Umbilical cord (tissue), 2 donors: Measurements from ENCODE around the gene ATP8B4. TPM values are rescaled to one million over a fixed set of nuclear protein-coding genes. Genes with fewer than 3 reads are reported as not detected.
A peak's percentile ranks its signal among the peaks of the same experiment; 100 is the strongest.
"Not testable (repeated sequence)": the region's sequence is repeated elsewhere in the genome, so short reads cannot be mapped to it uniquely, and the experiment has no call there.

Experiments used
- DNase-seq: peaks from one replicate; pipeline ENCODE4 v3.0.0-alpha.2; 2015; ENCODE audit warnings: low spot score
- total RNA-seq: library from RNA; depleted of rRNA; stranded (reverse); fragments of >200 nt; gene quantifications from one replicate; pipeline ENCODE4 v1.2.3, GENCODE V29; 2014; ENCODE audit warnings: low replicate concordance; ENCODE audit not compliant: insufficient read depth

The ATP8B4 gene
- total RNA-seq, 1 donor from 2014 or later = 39.5 TPM

DNA sequence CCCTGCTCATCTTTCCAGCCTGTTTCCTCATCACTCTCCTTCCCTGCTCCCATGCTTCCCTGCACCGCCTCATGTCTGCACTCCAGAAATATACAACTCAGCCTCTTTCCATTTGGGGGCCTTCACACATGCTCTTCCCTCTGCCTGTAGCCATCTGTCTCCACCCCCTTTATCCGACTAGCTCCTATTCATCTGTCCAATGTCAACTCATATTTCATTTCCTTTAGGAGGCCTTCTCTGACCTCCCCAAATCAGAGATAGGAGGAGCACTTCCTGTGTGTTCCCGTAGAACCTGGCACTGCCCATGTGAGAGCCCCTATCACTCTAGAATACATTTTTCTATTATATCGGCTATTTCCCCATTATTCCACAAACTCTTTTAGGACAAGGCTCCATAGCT is 10.6 kb downstream of the ATP8B4 start:
- no peak for DNase-seq

DNA sequence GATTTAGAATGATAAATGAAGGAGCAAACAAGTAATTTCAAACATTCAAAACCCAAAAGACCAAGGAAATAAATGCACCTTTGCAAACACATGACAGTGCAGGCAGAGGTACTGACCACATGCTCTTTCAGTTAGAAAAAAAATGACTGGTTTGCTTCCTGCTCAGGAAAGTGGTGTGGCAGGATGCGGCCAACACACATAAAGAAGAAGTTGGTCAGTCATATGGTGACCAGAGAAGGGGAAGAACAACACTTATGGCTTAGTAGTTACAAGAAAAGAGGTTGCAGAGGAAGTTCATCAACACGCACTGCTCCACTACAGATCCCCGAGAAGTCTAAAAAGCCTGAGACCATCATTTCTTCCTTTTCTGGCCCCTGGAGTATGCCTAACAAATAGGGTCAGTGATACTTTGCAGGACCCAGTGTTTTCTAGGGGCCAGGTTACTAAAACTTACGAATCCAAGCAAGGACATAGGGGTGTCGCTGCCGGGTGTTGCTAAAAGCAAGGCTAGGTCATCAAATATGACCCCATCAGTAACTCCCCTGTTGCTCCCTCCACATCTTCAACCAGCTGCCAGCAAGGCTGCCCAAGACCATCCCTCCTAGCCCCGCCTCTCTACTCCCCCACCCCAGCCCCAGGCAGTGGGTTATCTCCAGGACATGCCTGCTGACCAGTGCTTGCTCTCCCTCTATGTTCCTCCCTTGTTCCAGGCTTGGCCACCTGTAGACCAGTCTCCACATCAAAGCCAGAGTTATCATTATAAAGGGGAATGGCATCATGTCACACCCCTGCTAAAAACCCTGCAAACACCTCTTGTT is 11.2 kb downstream of the ATP8B4 start:
- peak; percentile 55 for DNase-seq

DNA sequence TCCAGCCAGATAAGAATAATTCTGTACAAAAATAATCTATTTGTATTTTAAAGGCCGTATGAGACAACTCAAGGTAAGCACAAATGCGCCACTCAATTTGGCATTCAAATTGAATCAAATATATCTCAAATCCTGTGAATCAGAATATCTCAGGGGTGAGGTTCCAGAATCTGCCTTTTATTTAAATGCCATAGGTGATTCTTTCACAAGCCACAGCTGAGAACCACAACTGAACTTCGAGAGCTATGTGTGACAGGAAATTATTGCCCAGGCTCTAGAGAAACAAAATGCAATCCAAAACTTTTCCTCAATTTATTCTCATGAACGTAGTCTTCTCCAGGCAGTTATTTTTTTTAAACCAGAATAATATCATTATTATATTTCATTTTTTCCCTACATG is 11.9 kb downstream of the ATP8B4 start:
- DNase-seq = no peak

DNA sequence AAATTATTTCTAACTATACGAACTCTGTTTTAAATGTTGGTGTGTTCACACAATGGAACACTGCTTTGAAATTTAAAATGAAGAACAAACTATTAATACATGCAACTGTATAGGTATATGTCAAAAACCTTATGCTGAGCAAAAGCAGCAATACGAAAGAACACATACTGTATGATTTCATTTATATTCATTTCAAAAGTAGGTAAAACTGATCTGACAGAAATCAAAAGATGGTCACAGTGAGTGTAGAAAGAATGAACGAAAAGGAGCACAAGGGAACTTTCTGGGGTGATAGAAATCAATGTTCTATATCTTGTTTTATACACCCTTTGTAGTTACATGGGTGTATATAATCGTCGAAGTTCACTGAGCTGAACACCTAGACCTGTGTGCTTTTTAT is 12.6 kb downstream of the ATP8B4 start:
- DNase-seq = no peak

DNA sequence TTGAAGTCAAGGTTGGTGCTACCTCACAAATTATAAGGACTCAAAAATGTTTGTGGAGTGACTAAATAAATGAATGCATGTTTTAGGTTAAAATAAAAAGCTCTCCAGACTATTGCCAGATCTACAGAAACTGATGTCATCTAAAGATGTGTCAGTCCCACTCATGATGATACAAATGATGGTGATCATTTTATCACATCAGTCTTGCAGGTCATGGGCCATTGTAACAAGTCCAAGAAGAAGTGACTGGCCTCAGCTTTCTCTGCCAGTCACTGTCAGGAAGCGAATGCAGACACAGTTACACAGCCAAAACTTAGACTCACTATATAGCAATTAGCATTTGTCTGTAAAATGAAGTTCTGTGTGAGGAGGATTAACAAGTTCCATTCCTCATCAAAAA is 18.5 kb downstream of the ATP8B4 start:
- DNase-seq = no peak

DNA sequence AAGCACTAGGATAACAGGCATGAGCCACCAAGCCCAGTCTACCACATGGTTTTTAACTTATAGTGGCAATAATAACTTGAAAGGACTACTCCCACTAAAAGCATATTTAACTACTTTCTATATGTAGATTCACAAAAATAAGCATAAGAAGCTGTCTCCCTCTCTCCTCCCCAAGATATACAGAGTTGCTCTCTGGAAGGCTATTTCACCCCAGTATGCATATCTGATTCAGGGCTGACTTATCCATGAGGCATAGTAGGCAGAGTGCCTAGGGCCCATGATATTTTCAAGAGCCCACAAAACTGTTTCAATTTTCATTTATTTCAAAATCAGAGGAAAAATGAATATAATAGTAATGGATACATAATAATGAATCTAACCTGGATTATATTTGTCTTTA is 20.5 kb downstream of the ATP8B4 start:
- no peak for DNase-seq

DNA sequence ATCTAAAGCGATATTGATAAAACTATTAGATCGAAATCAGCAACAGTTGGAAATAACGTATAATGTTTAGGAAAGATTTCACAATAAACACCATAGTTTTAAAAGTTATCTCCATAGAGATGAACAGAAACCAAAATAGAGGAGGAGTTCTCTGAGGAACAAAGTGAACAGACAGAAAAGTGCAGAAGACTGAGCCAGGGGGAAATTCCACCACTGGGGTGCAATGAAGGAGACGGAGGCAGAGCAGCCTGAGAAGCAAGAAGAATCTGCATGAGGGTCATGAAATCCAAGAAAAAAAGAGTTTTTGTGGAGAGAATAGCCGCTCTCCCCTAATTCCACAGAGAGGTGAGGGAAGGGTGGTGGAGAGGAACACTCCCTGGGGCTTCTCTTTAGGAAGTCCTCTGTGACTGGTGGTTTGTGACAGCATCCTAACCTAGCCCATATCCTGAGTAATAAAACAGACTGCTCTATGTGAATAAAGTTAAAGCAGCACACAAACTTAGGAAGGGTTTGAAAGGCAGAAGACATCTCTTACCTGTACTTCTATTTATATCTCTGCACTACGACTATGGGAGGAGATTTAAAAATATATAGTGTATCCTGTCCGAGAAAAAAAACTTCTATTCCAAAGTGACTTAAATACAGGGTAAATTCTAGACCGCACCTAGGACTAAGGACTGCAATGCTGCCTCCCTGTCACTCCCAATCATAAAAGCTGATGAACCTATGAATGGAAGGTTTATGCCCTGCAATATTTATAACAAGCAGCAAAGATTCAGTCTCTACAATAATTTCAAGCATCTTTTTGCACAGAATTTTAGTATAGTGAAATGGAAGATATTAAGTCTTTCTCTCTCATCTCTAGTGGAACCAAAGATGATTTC is 22.9 kb downstream of the ATP8B4 start:
- no peak for DNase-seq

DNA sequence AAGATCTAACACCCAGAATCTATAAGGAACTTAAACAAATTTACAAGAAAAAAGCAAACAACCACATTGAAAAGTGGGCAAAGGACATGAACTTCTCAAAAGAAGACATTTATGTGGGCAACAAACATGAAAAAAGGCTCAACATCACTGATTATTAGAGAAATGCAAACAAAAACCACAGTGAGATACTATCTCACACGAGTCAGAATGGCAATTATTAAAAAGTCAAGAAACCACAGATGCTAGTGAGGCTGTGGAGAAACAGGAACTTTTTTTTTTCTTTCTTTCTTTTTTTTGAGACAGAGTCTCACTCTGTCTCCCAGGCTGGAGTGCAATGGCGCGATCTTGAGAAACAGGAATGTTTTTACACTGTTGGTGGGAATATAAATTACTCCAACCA is 29.6 kb downstream of the ATP8B4 start:
- DNase-seq = not testable (repeated sequence)

DNA sequence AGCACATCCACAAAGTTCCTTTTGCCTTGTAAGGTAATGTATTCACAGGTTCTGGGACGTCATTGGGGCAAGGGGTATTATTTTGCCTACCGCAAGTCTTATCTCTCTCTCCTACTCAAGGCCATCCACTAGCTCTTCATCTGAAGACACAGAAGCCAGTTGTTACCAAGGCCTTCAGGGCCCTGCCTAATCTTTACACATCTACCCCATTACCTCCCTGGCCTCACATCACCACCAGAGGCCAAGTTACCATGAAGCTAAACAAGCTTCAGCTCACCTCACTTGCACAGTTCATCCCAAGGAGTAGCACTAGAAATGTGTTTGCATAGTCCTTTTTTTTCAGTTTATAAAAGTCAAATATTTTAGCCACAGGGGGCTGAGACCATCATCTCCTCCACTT is 34.1 kb downstream of the ATP8B4 start:
- no peak for DNase-seq

DNA sequence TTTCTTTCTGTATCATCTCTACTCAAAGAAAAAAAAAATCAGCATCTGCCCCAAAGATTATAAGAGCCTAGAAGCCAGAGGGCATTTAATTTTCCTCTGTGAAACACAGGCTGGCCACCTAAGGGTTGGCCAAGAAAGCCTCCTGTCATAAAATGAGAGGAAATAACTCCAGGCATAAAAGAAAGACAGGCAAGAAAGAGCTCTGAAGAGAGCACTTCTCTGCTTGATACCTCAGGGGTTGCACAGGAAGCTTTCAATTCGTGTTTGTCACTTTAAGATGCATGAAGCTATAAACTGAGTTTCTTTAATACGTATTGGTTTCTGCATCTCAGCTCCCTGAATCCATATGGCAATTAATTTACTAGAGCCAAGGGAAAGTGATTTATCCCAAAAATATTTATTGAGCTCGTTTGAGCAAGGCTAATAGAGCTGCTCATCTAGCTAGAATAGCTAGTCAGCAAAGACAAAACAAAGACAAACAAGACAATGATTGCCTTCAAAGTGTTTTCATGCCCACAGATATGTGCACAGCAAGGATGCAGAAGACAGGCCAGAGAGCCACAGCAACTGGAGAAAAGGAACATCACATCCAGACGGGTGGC is 35.5 kb downstream of the ATP8B4 start:
- no peak for DNase-seq

DNA sequence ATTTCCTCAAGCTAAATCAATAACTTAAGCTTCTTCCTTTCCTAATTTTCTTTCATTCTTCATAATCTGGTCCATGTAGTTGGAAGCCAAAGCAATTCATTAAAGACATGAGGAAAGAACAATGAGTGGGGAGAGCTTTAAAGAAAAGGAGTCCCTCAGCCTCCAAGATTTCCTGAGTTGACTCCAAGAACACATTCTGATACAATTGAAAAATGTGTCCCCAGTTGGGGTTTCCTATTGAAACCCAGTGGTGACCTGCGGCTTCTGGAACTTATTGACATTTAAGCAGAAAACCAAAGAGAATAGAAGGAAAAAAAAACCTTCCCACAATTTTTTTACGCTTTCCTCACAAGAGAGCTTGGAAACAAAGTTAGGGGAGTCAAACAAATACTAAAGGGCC is 37.0 kb downstream of the ATP8B4 start:
- DNase-seq = no peak

DNA sequence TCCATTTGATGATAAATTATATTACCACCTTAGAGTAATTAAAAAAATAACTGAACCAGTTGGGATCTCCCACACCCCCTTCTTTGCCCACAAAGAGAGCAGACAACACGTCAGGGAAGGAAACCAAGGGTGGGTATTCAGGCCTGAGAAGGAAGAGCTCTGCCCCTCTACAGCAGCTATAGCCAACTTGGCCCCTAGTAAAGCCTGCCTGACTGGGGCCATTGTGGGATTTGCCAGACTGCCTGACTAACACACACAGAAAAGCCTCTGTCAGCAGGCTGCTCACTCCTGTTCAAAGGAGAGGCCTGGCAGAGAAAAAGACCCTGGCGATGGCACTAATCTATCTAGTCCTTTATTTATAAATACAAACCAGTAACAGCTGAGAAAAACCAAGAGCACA is 41.4 kb downstream of the ATP8B4 start:
- DNase-seq = peak; percentile 49

DNA sequence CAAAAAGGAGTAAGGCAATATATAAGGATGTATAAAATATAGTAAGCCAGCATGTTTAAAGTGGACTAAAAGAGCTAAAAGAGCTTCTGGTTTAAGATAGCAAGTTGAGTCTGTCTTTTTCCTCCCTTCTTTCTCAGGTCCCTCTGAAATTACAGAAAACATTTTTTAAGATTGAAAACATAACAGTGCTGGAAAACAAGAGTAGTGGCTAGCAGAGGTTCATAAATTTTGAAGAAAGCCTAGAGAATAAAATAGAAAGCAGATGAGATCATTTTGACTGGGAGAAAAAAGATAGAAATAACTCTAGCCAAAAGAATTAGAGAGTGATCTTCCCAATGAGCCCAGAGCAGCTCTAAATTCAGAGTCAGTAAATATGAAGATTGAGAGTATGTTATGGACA is 41.9 kb downstream of the ATP8B4 start:
- DNase-seq = peak; percentile 63

DNA sequence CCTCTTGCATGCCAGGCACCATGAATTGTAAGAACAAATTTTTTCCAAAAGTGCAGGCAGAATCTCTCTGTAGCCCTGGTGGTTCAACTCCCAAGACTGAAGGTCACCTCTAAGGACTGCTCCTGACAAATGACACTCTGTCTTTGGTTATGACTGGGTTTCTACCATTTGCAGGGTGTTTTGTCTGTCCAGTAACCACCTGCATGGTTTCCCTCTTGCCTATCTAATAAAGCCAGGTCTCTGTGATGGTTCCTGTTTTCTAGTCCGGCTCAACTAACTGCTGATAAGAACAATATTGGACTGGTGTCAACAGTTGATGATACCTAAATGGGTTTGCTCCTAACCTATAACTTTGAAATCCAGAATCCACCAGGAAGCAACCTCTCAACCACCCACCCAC is 43.7 kb downstream of the ATP8B4 start:
- no peak for DNase-seq

DNA sequence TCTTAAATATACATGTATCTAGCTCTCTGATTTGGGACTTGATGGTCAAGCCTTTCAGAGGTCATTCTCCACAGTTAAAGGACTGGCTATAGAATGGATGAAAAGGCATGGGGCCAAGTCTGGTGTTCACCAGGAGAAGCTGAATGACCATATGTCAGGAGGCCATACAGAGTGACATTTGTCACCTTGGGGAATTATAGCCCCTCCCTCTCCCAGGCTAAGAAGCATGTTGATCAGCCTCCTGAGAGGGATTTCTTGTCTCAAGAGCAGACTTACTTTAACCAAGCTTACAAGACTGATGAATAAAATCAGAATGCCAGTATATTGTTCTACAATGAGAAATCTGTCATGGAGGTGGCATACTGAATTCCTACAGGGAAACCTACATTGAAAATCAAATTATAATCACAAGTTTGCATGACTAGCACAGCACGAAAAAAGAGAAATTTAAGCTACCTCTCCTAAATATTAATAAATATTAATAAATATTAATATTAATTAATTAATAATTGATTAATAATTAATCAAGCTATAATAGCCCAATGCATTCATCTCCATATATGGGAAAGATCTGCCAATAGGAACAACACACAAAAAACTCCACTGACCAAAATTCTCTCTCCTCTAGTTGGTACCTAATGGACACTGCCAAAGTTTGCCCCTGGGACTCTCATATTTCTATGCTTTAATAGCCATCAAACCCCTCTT is 47.3 kb downstream of the ATP8B4 start:
- DNase-seq = no peak

DNA sequence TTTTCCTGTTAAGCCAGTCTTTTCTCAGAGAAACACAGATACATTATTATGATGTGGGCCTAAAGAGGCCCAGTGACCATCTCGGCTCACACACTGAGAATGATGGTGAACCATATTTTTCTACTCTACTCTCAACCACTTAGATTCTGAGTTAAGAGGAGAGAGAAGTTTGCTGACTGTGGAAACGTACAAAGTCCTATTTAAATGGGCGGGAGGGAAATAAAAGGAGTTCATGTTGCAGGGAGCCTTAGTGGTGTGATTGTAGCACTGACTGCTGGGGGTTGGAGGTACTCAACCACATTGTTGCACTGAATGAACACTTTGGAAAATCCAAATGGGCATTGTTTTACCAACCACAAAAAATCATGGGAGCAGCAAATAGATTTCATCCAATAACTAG is 51.0 kb downstream of the ATP8B4 start:
- DNase-seq = no peak

DNA sequence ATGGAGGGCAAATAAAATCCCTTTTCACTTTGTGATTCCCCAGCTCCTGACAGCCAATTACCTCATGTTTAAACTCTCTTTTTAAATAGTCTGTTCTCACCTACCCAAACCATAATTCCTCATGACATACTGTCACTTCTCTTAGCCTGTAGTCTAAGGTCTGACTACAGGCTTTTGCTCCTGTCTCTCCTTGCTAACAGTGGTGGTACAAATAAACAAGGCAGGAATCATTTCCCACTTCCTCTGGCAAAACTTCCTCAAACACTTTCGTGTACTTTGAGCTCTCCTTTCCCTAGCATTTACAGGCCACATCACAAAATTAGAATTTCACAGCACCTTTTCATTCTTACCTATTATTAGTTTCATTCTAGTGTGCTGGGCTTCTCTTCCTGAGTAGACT is 51.8 kb downstream of the ATP8B4 start:
- DNase-seq = no peak

DNA sequence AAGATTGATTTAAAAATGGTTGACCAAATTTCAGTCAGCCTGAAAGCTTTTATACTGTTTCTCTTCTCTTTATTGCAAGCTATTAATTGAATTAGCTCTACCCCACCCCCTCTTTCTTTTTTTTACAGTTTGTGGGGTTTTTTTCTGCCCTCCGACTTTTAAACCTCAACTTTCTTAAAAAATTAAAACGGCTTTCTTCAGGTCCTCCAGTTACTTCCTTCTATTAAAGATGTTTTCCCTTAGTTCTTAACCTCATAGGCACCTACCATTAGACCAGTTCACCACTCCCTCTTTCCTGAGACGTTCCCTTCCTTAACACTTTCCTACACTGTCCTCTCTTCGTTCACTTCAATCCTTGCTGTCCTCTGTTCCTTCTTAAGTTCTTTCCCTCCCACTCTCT is 52.4 kb downstream of the ATP8B4 start:
- DNase-seq = no peak

DNA sequence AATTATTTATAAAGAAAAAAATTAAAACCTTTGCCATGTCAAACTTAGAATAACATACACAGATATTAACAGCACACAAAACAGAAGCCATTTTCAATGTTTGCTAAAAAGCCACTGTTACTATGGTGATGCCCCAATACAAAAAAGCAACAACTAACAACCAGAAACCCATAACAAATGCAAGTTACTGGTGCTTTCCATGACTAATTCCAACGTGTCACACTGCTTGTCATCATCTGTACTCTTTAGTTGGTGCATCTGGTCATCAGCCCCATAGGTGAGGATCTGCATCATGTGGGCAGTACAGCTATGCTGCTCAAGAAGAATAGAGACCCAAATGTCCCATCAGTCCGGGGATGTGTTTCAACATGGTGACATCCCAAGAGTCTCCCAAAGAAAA is 52.8 kb downstream of the ATP8B4 start:
- no peak for DNase-seq

DNA sequence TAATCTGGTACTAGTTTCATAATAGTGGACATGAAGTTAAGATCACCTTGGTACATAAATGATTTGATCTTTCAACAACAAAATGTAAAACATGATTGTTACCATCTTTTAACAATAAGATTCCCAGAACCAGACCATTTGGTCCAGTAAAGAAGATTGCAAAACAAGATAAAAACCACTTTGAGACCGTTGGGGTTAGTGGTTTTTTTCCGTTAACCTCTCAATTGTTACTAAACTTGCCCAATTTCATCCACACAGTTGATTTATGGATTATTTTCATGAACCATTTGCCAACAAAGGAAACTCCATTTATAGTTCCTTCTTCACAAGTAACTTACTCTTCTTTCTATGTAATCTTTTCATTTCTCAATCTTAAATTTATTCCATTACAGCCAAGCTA is 53.8 kb downstream of the ATP8B4 start:
- no peak for DNase-seq

DNA sequence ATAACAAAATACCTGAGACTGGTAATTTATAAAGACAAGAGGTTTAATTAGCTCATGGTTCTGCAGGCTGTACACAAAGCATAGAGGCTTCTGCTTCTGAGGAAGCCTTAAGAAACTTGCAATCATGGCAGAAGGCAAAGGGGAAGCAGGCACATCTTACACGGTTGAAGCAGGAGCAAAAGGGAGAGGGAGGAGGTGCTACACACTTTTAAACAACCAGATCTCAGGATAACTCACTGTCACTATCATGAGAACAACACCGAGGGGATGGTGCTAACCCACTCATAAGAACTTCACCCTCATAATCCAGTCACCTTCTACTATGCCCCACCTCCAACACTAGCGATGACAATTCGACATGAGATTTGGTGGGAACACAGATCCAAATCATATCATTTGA is 54.4 kb downstream of the ATP8B4 start:
- DNase-seq = no peak

DNA sequence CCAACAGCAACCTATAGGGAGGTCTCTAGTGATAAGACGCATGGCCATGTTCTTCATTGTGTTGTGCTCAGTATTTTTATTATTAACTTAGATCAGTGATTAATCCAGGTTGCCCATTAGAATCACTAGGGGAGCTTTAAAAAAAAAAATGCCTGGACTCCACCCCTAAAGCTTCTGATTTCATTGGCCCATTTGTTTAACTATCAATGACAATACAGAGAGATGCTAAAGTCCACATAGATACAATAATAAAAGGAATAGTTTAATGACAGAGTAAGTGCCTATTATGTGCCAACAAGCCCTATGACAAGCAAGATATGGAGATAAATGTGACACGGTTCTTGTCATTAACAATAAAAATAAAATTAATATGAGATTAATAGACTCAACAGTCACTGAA is 55.8 kb downstream of the ATP8B4 start:
- DNase-seq = no peak
